Measurements from ENCODE around the gene RYR3.

Gene RYR3

GRCh38 chr15:33396475-33396874 lies 85.7 kb downstream of the RYR3 start:
- DNase-seq (ENCODE audit: extremely low read depth, insufficient read length): no peak
- no peaks in the 10 kb centered on the region for H3K36me3 ChIP-seq (ENCODE audit: control insufficient read depth, insufficient read depth, low read length)
- no peaks in the 10 kb centered on the region; the same call in 1 of the 2 replicates for H3K27me3 ChIP-seq (replicated peaks; ENCODE audit: control insufficient read depth, insufficient read depth, low read length)
- no peak overlapping the region for H3K4me3 ChIP-seq (replicated peaks; ENCODE audit: low read depth, low read length)
- TF ChIP-seq, protein P1, sequence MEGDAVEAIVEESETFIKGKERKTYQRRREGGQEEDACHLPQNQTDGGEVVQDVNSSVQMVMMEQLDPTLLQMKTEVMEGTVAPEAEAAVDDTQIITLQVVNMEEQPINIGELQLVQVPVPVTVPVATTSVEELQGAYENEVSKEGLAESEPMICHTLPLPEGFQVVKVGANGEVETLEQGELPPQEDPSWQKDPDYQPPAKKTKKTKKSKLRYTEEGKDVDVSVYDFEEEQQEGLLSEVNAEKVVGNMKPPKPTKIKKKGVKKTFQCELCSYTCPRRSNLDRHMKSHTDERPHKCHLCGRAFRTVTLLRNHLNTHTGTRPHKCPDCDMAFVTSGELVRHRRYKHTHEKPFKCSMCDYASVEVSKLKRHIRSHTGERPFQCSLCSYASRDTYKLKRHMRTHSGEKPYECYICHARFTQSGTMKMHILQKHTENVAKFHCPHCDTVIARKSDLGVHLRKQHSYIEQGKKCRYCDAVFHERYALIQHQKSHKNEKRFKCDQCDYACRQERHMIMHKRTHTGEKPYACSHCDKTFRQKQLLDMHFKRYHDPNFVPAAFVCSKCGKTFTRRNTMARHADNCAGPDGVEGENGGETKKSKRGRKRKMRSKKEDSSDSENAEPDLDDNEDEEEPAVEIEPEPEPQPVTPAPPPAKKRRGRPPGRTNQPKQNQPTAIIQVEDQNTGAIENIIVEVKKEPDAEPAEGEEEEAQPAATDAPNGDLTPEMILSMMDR (IDR thresholded peaks at IDR 0.05; ENCODE audit: insufficient read depth, low read length, poor library complexity, severe bottlenecking): no peak

DNA sequence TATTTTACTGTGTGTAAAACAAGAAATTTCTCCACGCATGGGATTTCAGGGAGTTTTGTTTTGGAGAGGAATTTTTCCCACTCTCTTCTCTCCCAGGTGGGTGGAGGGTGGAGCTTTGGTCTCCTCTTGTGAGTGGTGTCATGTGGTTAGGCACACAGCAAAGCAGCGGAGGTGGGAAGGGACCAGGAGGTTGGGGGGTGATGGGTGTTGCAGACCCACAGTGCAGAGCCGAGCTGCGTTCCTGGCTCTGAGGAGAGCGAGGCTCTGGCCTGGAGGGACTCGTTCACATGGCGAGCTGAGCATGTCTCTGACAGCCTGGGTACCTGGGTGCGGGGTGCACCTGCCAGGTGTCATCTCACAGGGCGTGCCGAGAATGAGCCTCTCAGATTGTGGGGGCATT lies 87.8 kb downstream of the RYR3 start:
- TF ChIP-seq, protein P1 (IDR thresholded peaks at IDR 0.05; ENCODE audit: insufficient read depth, low read length, poor library complexity, severe bottlenecking): no peak
- DNase-seq (ENCODE audit: extremely low read depth, insufficient read length): no peak
- Histone ChIP-seq H3K4me3 (replicated peaks; ENCODE audit: low read depth, low read length) (no peak overlapping the region), H3K27me3 (replicated peaks; ENCODE audit: control insufficient read depth, insufficient read depth, low read length) (no peaks in the 10 kb centered on the region; the same call in 1 of the 2 replicates), H3K36me3 (ENCODE audit: control insufficient read depth, insufficient read depth, low read length) (no peaks in the 10 kb centered on the region)

- Histone ChIP-seq H3K27me3 (replicated peaks; ENCODE audit: control insufficient read depth, insufficient read depth, low read length) (no peaks in the 10 kb centered on the region; the same call in 1 of the 2 replicates), H3K36me3 (ENCODE audit: control insufficient read depth, insufficient read depth, low read length) (no peaks in the 10 kb centered on the region), H3K4me3 (replicated peaks; ENCODE audit: low read depth, low read length) (no peak overlapping the region)
- TF ChIP-seq, protein P1 (IDR thresholded peaks at IDR 0.05; ENCODE audit: insufficient read depth, low read length, poor library complexity, severe bottlenecking): no peak
- DNase-seq (ENCODE audit: extremely low read depth, insufficient read length): no peak
These were observed 90.2 kb downstream of the RYR3 start for GRCh38 chr15:33400941-33401340.

GRCh38 chr15:33402600-33402999 lies 91.8 kb downstream of the RYR3 start:
- TF ChIP-seq, protein P1 (IDR thresholded peaks at IDR 0.05; ENCODE audit: insufficient read depth, low read length, poor library complexity, severe bottlenecking): no peak

GRCh38 chr15:33405096-33405495 lies 94.3 kb downstream of the RYR3 start:
- no peaks in the 10 kb centered on the region; the same call in 1 of the 2 replicates for H3K27me3 ChIP-seq (replicated peaks; ENCODE audit: control insufficient read depth, insufficient read depth, low read length)
- no peaks in the 10 kb centered on the region for H3K36me3 ChIP-seq (ENCODE audit: control insufficient read depth, insufficient read depth, low read length)
- TF ChIP-seq, protein P1 (IDR thresholded peaks at IDR 0.05; ENCODE audit: insufficient read depth, low read length, poor library complexity, severe bottlenecking): no peak
- no peak for DNase-seq (ENCODE audit: extremely low read depth, insufficient read length)
- H3K4me3 ChIP-seq (replicated peaks; ENCODE audit: low read depth, low read length): no peak overlapping the region

More at GRCh38 chr15:33402600-33402999, 91.8 kb downstream of the RYR3 start:
- no peaks in the 10 kb centered on the region for H3K36me3 ChIP-seq (ENCODE audit: control insufficient read depth, insufficient read depth, low read length)
- no peaks in the 10 kb centered on the region; the same call in 1 of the 2 replicates for H3K27me3 ChIP-seq (replicated peaks; ENCODE audit: control insufficient read depth, insufficient read depth, low read length)
- no peak for DNase-seq (ENCODE audit: extremely low read depth, insufficient read length)
- no peak overlapping the region for H3K4me3 ChIP-seq (replicated peaks; ENCODE audit: low read depth, low read length)
